ENCODE measurements around the gene RBM19.

DNA sequence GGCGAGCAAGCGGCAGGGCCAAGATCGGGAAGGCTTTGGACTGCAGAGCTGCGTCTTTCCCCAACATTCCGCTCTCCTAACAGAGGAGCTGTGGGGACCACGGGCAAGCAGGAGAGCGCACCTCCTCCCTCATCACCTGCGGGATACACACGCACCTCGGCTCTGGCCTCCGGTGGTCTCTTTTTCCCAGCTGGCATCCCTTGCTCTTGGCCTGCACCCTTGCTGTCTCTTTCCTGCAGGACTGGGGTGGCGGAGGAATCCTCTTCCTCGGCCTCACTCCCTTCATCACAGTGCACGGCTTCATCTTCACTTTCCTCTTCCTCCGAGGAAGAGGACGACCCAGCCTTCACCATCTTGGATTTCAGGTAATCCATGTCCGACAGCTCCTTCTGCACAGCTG, 8.5 kb downstream of the RBM19 start:
- TF ChIP-seq, protein P1, sequence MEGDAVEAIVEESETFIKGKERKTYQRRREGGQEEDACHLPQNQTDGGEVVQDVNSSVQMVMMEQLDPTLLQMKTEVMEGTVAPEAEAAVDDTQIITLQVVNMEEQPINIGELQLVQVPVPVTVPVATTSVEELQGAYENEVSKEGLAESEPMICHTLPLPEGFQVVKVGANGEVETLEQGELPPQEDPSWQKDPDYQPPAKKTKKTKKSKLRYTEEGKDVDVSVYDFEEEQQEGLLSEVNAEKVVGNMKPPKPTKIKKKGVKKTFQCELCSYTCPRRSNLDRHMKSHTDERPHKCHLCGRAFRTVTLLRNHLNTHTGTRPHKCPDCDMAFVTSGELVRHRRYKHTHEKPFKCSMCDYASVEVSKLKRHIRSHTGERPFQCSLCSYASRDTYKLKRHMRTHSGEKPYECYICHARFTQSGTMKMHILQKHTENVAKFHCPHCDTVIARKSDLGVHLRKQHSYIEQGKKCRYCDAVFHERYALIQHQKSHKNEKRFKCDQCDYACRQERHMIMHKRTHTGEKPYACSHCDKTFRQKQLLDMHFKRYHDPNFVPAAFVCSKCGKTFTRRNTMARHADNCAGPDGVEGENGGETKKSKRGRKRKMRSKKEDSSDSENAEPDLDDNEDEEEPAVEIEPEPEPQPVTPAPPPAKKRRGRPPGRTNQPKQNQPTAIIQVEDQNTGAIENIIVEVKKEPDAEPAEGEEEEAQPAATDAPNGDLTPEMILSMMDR (IDR thresholded peaks at IDR 0.05; ENCODE audit: insufficient read depth, low read length), result no peak
- TF ChIP-seq POLR2AphosphoS5 (IDR thresholded peaks at IDR 0.05; ENCODE audit: low read depth), result no peak

Measured in HL-60 (cell line).